Endothelial cell (in vitro differentiated cells): ENCODE measurements around the gene NEGR1. TPM values are rescaled to one million over a fixed set of nuclear protein-coding genes. Genes with fewer than 3 reads are reported as not detected.

Experiments
- DNase-seq: peaks from one replicate; pipeline ENCODE4 v3.0.0; 2021; ENCODE audit warnings: low spot score
- H3K27ac Mint-ChIP-seq: one replicate; pipeline ENCODE4 v1.8.0; 2021; ENCODE audit warnings: mixed read lengths, inconsistent platforms; ENCODE audit not compliant: unreplicated experiment
- H3K27me3 Mint-ChIP-seq: one replicate; pipeline ENCODE4 v1.8.0; 2021; ENCODE audit warnings: mild to moderate bottlenecking, moderate library complexity, mixed read lengths, inconsistent platforms; ENCODE audit not compliant: unreplicated experiment
- H3K36me3 Mint-ChIP-seq: one replicate; pipeline ENCODE4 v1.8.0; 2021; ENCODE audit warnings: mild to moderate bottlenecking, low read depth, mixed read lengths, inconsistent platforms; ENCODE audit not compliant: unreplicated experiment
- H3K4me1 Mint-ChIP-seq: one replicate; pipeline ENCODE4 v1.8.0; 2021; ENCODE audit warnings: mild to moderate bottlenecking, mixed read lengths, inconsistent platforms; ENCODE audit not compliant: unreplicated experiment
- H3K4me3 Mint-ChIP-seq: one replicate; pipeline ENCODE4 v1.8.0; 2021; ENCODE audit warnings: mild to moderate bottlenecking, mixed read lengths, inconsistent platforms; ENCODE audit not compliant: unreplicated experiment
- H3K9me3 Mint-ChIP-seq: one replicate; pipeline ENCODE4 v1.8.0; 2021; ENCODE audit warnings: mixed read lengths, inconsistent platforms; ENCODE audit not compliant: unreplicated experiment
- total RNA-seq: library from RNA; stranded (reverse); fragmentation: NEBNext Ultra II Directional; extraction: Animal tissue kit (Norgen Biotek cat#: 25700); gene quantifications from one replicate; pipeline ENCODE4 v1.2.1, GENCODE V29; 2021; ENCODE audit not compliant: unreplicated experiment
- TF ChIP-seq, protein P1 (sequence below): fragments of 200-600 bp; sonication (generic); IDR thresholded peaks from one replicate; pipeline ENCODE4 v1.5.0; 2021; ENCODE audit warnings: antibody characterized with exemption; ENCODE audit not compliant: unreplicated experiment

NEGR1 gene
- total RNA-seq, 1 donor from 2014 or later: 2.9 TPM

DNA sequence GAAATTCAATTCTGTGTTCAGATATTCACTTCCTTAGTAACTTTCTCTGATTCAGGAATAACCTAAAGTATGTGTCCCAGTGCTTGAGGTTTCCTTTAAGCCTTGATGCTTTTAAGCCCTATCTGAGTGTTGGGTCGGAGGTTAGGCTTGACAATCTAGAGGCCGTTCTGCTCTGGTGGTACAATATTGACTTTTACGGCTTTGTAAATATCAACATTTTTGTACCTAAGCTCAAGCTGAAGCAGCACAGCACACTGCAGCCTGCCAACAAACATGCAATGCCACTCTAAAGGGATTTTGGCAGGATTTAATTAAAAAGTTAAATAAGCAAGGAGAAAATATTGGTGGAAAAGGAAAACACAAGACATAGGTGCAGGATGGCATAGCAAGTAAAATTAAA, 279.2 kb downstream of the NEGR1 start:
- no peak overlapping the region for H3K27ac Mint-ChIP-seq
- H3K4me1 Mint-ChIP-seq: peaks cover 12% of the 10 kb centered on the region
- H3K27me3 Mint-ChIP-seq: no peaks in the 10 kb centered on the region
- no peak overlapping the region for H3K4me3 Mint-ChIP-seq
- H3K36me3 Mint-ChIP-seq: no peaks in the 10 kb centered on the region
- H3K9me3 Mint-ChIP-seq: no peaks in the 10 kb centered on the region
- TF ChIP-seq, protein P1, sequence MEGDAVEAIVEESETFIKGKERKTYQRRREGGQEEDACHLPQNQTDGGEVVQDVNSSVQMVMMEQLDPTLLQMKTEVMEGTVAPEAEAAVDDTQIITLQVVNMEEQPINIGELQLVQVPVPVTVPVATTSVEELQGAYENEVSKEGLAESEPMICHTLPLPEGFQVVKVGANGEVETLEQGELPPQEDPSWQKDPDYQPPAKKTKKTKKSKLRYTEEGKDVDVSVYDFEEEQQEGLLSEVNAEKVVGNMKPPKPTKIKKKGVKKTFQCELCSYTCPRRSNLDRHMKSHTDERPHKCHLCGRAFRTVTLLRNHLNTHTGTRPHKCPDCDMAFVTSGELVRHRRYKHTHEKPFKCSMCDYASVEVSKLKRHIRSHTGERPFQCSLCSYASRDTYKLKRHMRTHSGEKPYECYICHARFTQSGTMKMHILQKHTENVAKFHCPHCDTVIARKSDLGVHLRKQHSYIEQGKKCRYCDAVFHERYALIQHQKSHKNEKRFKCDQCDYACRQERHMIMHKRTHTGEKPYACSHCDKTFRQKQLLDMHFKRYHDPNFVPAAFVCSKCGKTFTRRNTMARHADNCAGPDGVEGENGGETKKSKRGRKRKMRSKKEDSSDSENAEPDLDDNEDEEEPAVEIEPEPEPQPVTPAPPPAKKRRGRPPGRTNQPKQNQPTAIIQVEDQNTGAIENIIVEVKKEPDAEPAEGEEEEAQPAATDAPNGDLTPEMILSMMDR: no peak
- no peak for DNase-seq

DNA sequence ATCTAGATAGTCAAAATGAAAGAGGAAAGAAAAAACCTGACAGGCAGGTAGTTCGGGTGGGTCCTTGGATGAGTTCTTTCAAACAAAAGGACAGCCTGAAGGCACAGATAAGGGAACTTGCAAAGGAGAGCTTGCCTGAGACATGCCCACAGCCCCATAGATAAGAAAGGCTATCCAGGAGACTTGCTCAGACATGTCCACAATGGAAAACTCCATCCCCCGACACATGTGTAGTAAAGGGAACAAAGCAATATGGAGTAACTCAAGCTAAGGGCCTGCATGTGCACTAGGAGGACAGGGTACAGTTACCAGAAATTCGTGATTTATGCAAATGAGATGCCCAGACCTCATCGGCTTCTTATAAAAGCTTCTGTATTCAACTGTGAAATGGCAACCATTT, 281.5 kb downstream of the NEGR1 start:
- no peaks in the 10 kb centered on the region for H3K9me3 Mint-ChIP-seq
- peaks cover 9% of the 10 kb centered on the region for H3K4me1 Mint-ChIP-seq
- TF ChIP-seq, protein P1: no peak
- H3K27me3 Mint-ChIP-seq: no peaks in the 10 kb centered on the region
- no peak overlapping the region for H3K4me3 Mint-ChIP-seq
- peak overlapping the region; percentile 74 for H3K27ac Mint-ChIP-seq
- DNase-seq: no peak
- no peaks in the 10 kb centered on the region for H3K36me3 Mint-ChIP-seq

DNA sequence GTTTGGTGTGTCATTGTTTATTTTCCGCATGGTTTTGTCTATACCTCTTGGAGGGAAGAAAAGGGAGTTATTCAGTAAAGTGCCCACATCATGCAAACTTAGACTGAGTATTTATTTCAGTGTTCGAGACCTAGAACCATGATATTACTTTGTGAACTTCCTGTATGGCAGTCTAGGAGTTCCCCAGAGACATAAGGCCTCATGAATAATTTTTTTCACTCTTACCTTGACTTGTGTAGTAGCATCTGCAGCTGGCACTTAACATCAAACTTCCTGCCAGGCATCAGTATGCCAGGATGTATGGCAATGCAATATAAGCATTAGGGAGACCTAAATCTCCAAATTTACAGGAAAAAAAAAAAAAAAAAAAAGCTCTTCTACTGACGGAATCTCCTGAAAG, 287.7 kb downstream of the NEGR1 start:
- TF ChIP-seq, protein P1: no peak
- no peaks in the 10 kb centered on the region for H3K36me3 Mint-ChIP-seq
- H3K4me1 Mint-ChIP-seq: peaks cover 7% of the 10 kb centered on the region
- DNase-seq: no peak
- no peak overlapping the region for H3K4me3 Mint-ChIP-seq
- no peaks in the 10 kb centered on the region for H3K9me3 Mint-ChIP-seq
- H3K27ac Mint-ChIP-seq: no peak overlapping the region
- no peaks in the 10 kb centered on the region for H3K27me3 Mint-ChIP-seq

DNA sequence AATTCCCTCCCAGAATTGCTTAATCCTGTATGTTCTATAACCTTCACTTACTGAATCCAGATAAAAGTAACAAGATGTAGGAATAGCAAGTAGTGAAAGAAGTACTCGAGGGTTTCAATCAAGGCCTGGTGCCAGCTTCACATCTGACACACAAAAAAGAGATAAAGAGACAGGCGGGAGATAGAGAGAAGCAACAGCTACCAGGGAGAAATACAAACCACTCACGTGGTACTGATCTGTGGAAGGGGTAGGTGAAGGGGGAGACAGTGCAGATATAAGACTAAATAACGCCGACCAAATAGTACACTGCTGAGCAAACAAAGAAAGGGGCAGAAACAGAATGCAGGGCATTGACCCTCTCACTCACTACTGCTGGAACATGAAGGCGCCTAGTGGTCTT, 295.2 kb downstream of the NEGR1 start:
- Mint-ChIP-seq H3K4me1 (peaks cover 7% of the 10 kb centered on the region), H3K36me3 (no peaks in the 10 kb centered on the region), H3K9me3 (no peaks in the 10 kb centered on the region), H3K27me3 (no peaks in the 10 kb centered on the region), H3K27ac (no peak overlapping the region), H3K4me3 (no peak overlapping the region)
- TF ChIP-seq, protein P1: no peak
- DNase-seq: no peak

DNA sequence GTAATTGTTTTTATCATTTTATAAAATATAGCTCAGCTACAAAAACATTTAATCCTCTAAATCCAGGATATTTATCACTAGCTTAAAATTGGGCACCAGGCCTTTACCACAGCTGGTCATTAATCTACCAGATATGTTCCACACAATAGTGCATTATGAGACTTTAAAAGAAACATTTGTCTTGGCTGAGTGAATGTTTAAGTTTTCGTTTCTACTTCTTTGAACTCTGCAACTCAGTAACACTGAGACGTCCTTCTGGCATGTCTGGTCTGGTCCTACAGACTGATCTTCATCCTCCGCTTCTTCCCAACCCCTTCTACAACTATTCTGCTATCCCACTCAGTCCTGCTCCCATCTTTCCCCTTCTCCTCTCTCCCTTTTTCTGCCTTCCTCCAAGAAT, 296.2 kb downstream of the NEGR1 start:
- no peaks in the 10 kb centered on the region for H3K36me3 Mint-ChIP-seq
- H3K9me3 Mint-ChIP-seq: no peaks in the 10 kb centered on the region
- no peak overlapping the region for H3K27ac Mint-ChIP-seq
- TF ChIP-seq, protein P1: no peak
- H3K4me1 Mint-ChIP-seq: peaks cover 3% of the 10 kb centered on the region
- H3K4me3 Mint-ChIP-seq: no peak overlapping the region
- H3K27me3 Mint-ChIP-seq: no peaks in the 10 kb centered on the region
- DNase-seq: no peak
